Activated gamma-delta T cell treated with anti-CD3 and anti-CD28 coated beads, Interleukin-2, amount 50 U/mL, for 16 hours (primary cell): ENCODE data around the gene BCKDHA.
"Not testable (repeated sequence)": the region's sequence is repeated elsewhere in the genome, so short reads cannot be mapped to it uniquely, and the experiment has no call there.

Source experiments
- DNase-seq: peaks from one replicate; pipeline ENCODE4 v3.0.0-alpha.2; 2020; ENCODE audit warnings: low read depth

BCKDHA gene

DNA sequence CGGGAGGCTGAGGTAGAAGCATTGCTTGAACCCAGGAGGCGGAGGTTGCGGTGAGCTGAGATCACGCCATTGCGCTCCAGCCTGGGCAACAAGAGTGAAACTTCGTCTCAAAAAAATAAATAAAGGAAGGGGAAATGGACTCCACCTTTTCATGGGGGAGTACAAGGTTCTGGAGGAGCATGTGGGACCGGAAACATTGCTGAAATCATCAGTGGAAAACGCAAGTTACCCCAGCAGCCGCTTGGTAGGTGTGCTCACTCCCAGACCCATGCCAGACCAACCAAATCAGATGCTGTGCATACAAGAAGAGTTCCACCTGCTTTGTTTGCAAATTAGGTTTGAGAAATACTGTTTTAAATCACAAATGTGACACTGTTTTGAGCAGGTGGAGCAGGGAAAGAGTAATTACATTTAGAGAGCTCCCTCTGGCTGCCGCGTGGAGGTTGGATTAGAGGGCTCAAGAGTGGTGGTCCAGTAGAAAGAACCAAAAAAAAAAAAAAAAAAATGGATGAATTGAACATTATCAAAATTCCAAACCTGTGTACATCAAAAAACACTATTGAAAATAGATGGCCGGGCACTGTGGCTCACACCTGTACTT is 50.2 kb downstream of the BCKDHA start:
- DNase-seq, result no peak

GRCh38 chr19:41449079-41449864 is 51.7 kb downstream of the BCKDHA start:
- DNase-seq, result peak; percentile 63

DNA sequence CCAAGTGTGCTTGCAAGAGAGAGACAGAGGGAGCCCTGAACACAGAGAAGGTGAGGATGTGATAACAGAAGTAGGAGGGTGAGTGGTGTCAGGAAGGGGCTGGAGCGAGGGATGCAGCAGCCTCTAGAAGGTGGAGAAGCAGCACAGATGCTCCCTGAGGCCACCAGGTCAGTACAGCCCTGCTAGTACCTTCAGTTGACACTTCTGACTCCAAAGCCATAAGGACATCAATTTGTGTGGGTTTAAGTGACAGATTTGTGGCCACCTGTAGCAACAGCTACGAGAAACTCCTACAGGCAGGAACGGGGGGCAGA is 52.2 kb downstream of the BCKDHA start:
- no peak for DNase-seq

DNA sequence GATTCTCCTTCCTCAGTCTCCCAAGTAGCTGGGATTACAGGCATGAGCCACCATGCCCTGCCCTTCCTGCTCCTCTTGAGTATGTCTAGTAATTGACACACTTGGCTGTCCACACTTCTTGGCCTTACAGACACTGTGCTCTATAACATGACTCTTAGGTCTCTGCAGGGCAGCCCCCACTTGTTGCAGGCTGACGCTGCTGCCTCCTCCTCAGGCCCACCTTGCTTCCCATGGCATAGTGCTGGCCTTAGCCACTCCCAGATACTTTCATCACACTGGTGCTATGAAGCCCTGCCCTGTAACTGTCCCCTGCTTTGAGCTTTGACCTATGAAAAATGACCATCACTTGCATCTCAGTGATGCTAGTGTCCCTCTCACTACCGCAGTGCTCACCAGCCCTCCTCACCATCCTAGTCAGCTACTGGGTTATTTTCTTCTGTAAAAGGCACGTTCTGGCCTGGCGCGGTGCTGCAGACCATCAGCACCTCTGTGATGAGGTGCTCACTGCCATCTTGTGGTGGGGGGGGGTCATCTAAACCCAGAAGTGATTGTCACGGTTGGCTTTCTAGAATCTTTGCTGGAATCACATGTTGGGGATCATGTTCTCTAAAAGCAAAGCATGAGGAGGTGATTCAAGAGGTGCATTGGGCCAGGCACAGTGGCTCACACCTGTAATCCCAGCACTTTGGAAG is 55.1 kb downstream of the BCKDHA start:
- no peak for DNase-seq

DNA sequence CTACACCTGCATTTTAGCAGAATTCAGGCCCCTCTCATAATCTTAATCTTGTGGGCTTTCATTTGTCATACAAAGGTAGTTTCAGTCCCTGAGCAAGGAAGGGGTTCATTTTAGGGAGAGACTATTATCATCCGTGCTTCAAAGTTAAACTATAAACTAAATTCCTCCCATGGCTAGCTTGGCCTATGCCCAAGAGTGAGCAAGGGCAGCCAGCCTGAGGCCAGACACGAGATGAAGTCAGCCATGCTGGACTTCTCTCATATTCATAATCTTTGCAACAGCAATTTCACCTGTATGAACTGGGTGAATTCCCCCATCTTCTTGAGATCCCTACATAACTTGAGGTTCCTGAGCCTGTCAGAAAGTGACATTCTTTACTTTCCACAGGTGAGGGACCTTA is 58.3 kb downstream of the BCKDHA start:
- no peak for DNase-seq

GRCh38 chr19:41456342-41456918 is 58.8 kb downstream of the BCKDHA start:
- no peak for DNase-seq

GRCh38 chr19:41457241-41457640 is 59.6 kb downstream of the BCKDHA start:
- no peak for DNase-seq

GRCh38 chr19:41462497-41462896 is 64.9 kb downstream of the BCKDHA start:
- DNase-seq, result no peak

GRCh38 chr19:41463257-41464256 is 65.9 kb downstream of the BCKDHA start:
- not testable (repeated sequence) for DNase-seq
